WTC11 (cell line): Measurements from ENCODE around the gene PSMA4. TPM values are rescaled to one million over a fixed set of nuclear protein-coding genes. Genes with fewer than 3 reads are reported as not detected.

ENCODE experiments used
- ATAC-seq: fragments of 200-7000 bp; cut with Tn5 transposase; 2 replicates; pipeline ENCODE4 v1.10.0; 2021; ENCODE audit warnings: mild to moderate bottlenecking, moderate library complexity
- CTCF ChIA-PET: fragments of 300-600 bp; sonication (Branson Sonifier 250); formaldehyde crosslinking; loops from one replicate; lab custom pipeline; 2021; ENCODE audit warnings: antibody characterized with exemption; lab: Charles Lee
- POLR2A ChIA-PET: fragments of 350-600 bp; sonication (Branson Sonifier 250); formaldehyde crosslinking; loops from one replicate; lab custom pipeline; 2021; ENCODE audit warnings: antibody characterized with exemption; lab: Charles Lee
- DNase-seq: peaks from one replicate; pipeline ENCODE4 v3.0.0; 2021; ENCODE audit warnings: low spot score
- H3K27ac Mint-ChIP-seq: 2 replicates; pipeline ENCODE4 v1.8.0; 2021; ENCODE audit warnings: mixed read lengths
- H3K27me3 Mint-ChIP-seq: 2 replicates; pipeline ENCODE4 v1.8.0; 2021; ENCODE audit warnings: low read depth, mild to moderate bottlenecking, moderate library complexity, mixed read lengths
- H3K36me3 Mint-ChIP-seq: 2 replicates; pipeline ENCODE4 v1.8.0; 2021; ENCODE audit warnings: mixed read lengths
- H3K4me1 Mint-ChIP-seq: 2 replicates; pipeline ENCODE4 v1.8.0; 2022; ENCODE audit warnings: mixed read lengths
- H3K4me3 Mint-ChIP-seq: 2 replicates; pipeline ENCODE4 v1.8.0; 2021; ENCODE audit warnings: mild to moderate bottlenecking, moderate library complexity, mixed read lengths
- H3K9me3 Mint-ChIP-seq: 2 replicates; pipeline ENCODE4 v1.8.0; 2021; ENCODE audit warnings: mixed read lengths
- CBFB ChIP-seq: sonication (generic); formaldehyde crosslinking; IDR thresholded peaks from 2 replicates; pipeline ENCODE4 v1.8.1; 2022; ENCODE audit warnings: mild to moderate bottlenecking, low read depth, missing genetic modification reagents
- CTCF ChIP-seq: fragments of 200-600 bp; IDR thresholded peaks from 2 replicates; pipeline ENCODE4 v1.8.0; 2022; ENCODE audit warnings: antibody characterized with exemption
- ERG ChIP-seq: fragments of 250-450 bp; sonication (Bioruptor Pico); IDR thresholded peaks from 2 replicates; pipeline ENCODE4 v1.8.0; 2021; ENCODE audit warnings: mild to moderate bottlenecking
- ESRRA ChIP-seq: sonication (generic); formaldehyde crosslinking; IDR thresholded peaks from 2 replicates; pipeline ENCODE4 v1.8.1; 2022; ENCODE audit warnings: mild to moderate bottlenecking, missing genetic modification reagents, borderline replicate concordance
- ETV6 ChIP-seq: sonication (generic); formaldehyde crosslinking; IDR thresholded peaks from 2 replicates; pipeline ENCODE4 v1.8.1; 2022; ENCODE audit warnings: mild to moderate bottlenecking, missing genetic modification reagents
- FOXJ3 ChIP-seq: sonication (generic); formaldehyde crosslinking; IDR thresholded peaks from 2 replicates; pipeline ENCODE4 v1.9.0; 2021; ENCODE audit warnings: missing genetic modification reagents, mild to moderate bottlenecking, borderline replicate concordance
- FOXK1 ChIP-seq: sonication (generic); formaldehyde crosslinking; IDR thresholded peaks from 2 replicates; pipeline ENCODE4 v1.8.0; 2022; ENCODE audit warnings: mild to moderate bottlenecking, moderate library complexity, missing genetic modification reagents
- FOXP4 ChIP-seq: sonication (generic); formaldehyde crosslinking; IDR thresholded peaks from 2 replicates; pipeline ENCODE4 v1.8.0; 2022; ENCODE audit warnings: mild to moderate bottlenecking, missing genetic modification reagents
- GRHL2 ChIP-seq: fragments of 250-450 bp; sonication (Bioruptor Pico); IDR thresholded peaks from 2 replicates; pipeline ENCODE4 v1.8.0; 2022; ENCODE audit warnings: mild to moderate bottlenecking, moderate library complexity; ENCODE audit not compliant: insufficient replicate concordance, severe bottlenecking
- HMGA2 ChIP-seq: fragments of 250-450 bp; sonication (Bioruptor Pico); IDR thresholded peaks from 2 replicates; pipeline ENCODE4 v1.4.0; 2021; ENCODE audit warnings: mild to moderate bottlenecking, moderate library complexity
- IRF1 ChIP-seq: sonication (generic); formaldehyde crosslinking; IDR thresholded peaks from 2 replicates; pipeline ENCODE4 v1.8.0; 2023; ENCODE audit warnings: missing genetic modification reagents
- JUN ChIP-seq: sonication (generic); formaldehyde crosslinking; IDR thresholded peaks from 2 replicates; pipeline ENCODE4 v1.8.0; 2023; ENCODE audit warnings: mild to moderate bottlenecking, missing genetic modification reagents
- MXD4 ChIP-seq: fragments of 250-450 bp; sonication (Bioruptor Pico); IDR thresholded peaks from 2 replicates; pipeline ENCODE4 v1.8.0; 2021; ENCODE audit warnings: mild to moderate bottlenecking, moderate library complexity, borderline replicate concordance
- NFATC4 ChIP-seq: fragments of 250-450 bp; sonication (Bioruptor Pico); IDR thresholded peaks from 2 replicates; pipeline ENCODE4 v1.9.0; 2021; ENCODE audit warnings: mild to moderate bottlenecking
- NFE2L1 ChIP-seq: sonication (generic); formaldehyde crosslinking; IDR thresholded peaks from 2 replicates; pipeline ENCODE4 v1.8.1; 2023; ENCODE audit warnings: missing genetic modification reagents
- NR2C2 ChIP-seq: sonication (generic); formaldehyde crosslinking; IDR thresholded peaks from 2 replicates; pipeline ENCODE4 v1.8.0; 2022; ENCODE audit warnings: mild to moderate bottlenecking, missing genetic modification reagents
- TEAD1 ChIP-seq: sonication (generic); formaldehyde crosslinking; IDR thresholded peaks from 2 replicates; pipeline ENCODE4 v1.8.0; 2022; ENCODE audit warnings: mild to moderate bottlenecking, missing genetic modification reagents
- TP53 ChIP-seq: sonication (generic); formaldehyde crosslinking; IDR thresholded peaks from 2 replicates; pipeline ENCODE4 v1.8.1; 2023; ENCODE audit warnings: mild to moderate bottlenecking, missing genetic modification reagents
- ZNF138 ChIP-seq: sonication (generic); formaldehyde crosslinking; conservative IDR thresholded peaks from 2 replicates; pipeline ENCODE4 v1.8.1; 2022; ENCODE audit warnings: mild to moderate bottlenecking, moderate library complexity, missing genetic modification reagents
- ZNF219 ChIP-seq: sonication (generic); formaldehyde crosslinking; IDR thresholded peaks from 2 replicates; pipeline ENCODE4 v1.8.0; 2023; ENCODE audit warnings: missing genetic modification reagents, mild to moderate bottlenecking, borderline replicate concordance
- ZNF416 ChIP-seq: fragments of 250-450 bp; sonication (Bioruptor Pico); IDR thresholded peaks from 2 replicates; pipeline ENCODE4 v1.9.0; 2021; ENCODE audit warnings: mild to moderate bottlenecking, inconsistent platforms
- ZNF512 ChIP-seq: sonication (generic); formaldehyde crosslinking; IDR thresholded peaks from 2 replicates; pipeline ENCODE4 v1.8.1; 2022; ENCODE audit warnings: missing genetic modification reagents, borderline replicate concordance
- ZSCAN18 ChIP-seq: fragments of 250-450 bp; sonication (Bioruptor Pico); IDR thresholded peaks from 2 replicates; pipeline ENCODE4 v2.1.2; 2022; ENCODE audit warnings: mild to moderate bottlenecking, moderate library complexity
- total RNA-seq: library from RNA; stranded (reverse); gene quantifications from 3 replicates; pipeline ENCODE4 v1.2.3, GENCODE V29; 2021

PSMA4 gene
- total RNA-seq, 1 experiment from 2014 or later: 281 TPM

- ChIA-PET POLR2A (interaction anchor here (3.4 kb wide), 1 partner anchor 23 kb away, joined by 35 read pairs; the partner anchor contains the start of gene CHRNA5), CTCF (no interaction called here)
- TF ChIP-seq ZNF219 (CRISPR knock-in tag): no peak
- no peak for TF ChIP-seq JUN
- no peak for TF ChIP-seq ZNF416 (CRISPR knock-in tag)
- TF ChIP-seq HMGA2 (CRISPR knock-in tag): no peak
- TF ChIP-seq ZNF512 (CRISPR knock-in tag): no peak
- TF ChIP-seq CTCF: no peak
- TF ChIP-seq MXD4: no peak
- no peak for TF ChIP-seq GRHL2 (CRISPR knock-in tag)
- TF ChIP-seq ZNF138 (CRISPR knock-in tag): no peak
- TF ChIP-seq IRF1 (CRISPR knock-in tag): no peak
- no peak for TF ChIP-seq CBFB (CRISPR knock-in tag)
- H3K27ac Mint-ChIP-seq: peak overlapping the region; percentile 72
- H3K36me3 Mint-ChIP-seq: peaks cover 50% of the 10 kb centered on the region
- H3K4me1 Mint-ChIP-seq: peaks cover 11% of the 10 kb centered on the region
- H3K27me3 Mint-ChIP-seq: no peaks in the 10 kb centered on the region
- no peaks in the 10 kb centered on the region for H3K9me3 Mint-ChIP-seq
- H3K4me3 Mint-ChIP-seq: no peak overlapping the region
- ATAC-seq: no peak
- no peak for DNase-seq
Measured at GRCh38 chr15:78542647-78543046, 2.4 kb downstream of the PSMA4 start.

GRCh38 chr15:78550194-78550593 lies 9.9 kb downstream of the PSMA4 start:
- POLR2A ChIA-PET: interaction anchor here (1.9 kb wide), 1 partner anchor 15 kb away, joined by 6 read pairs; the partner anchor contains the start of gene CHRNA5
- H3K36me3 Mint-ChIP-seq: peaks cover 44% of the 10 kb centered on the region
- peak overlapping the region; percentile 30; the same call in 1 of the 2 replicates for H3K27ac Mint-ChIP-seq
- no peak for TF ChIP-seq NR2C2 (CRISPR knock-in tag)
- TF ChIP-seq ERG (CRISPR knock-in tag): no peak
- no peak for TF ChIP-seq NFATC4
- TF ChIP-seq FOXP4 (CRISPR knock-in tag): no peak
- TF ChIP-seq TP53 (CRISPR knock-in tag): no peak
- no peak for TF ChIP-seq ETV6 (CRISPR knock-in tag)
- no peak for TF ChIP-seq ESRRA (CRISPR knock-in tag)
- no peak for TF ChIP-seq CTCF
- TF ChIP-seq ZNF512 (CRISPR knock-in tag): no peak
- TF ChIP-seq FOXK1 (CRISPR knock-in tag): no peak
- no peak for TF ChIP-seq TEAD1 (CRISPR knock-in tag)
- TF ChIP-seq FOXJ3 (CRISPR knock-in tag): no peak
- TF ChIP-seq ZSCAN18 (CRISPR knock-in tag): no peak
- no peak for TF ChIP-seq NFE2L1 (CRISPR knock-in tag)

More at GRCh38 chr15:78550194-78550593, 9.9 kb downstream of the PSMA4 start:
- Mint-ChIP-seq H3K4me1 (peaks cover 4% of the 10 kb centered on the region), H3K27me3 (no peaks in the 10 kb centered on the region), H3K4me3 (no peak overlapping the region), H3K9me3 (no peaks in the 10 kb centered on the region)
- DNase-seq: no peak
- CTCF ChIA-PET: interaction anchor here (1.2 kb wide), 1 partner anchor 15 kb away, joined by 3 read pairs; the partner anchor contains the start of gene CHRNA5
- peak; percentile 62 for ATAC-seq
